Activated CD8-positive, alpha-beta memory T cell treated with anti-CD3 and anti-CD28 coated beads for 36 hours (primary cell): ENCODE measurements around the gene ZNF729. TPM values are rescaled to one million over a fixed set of nuclear protein-coding genes. Genes with fewer than 3 reads are reported as not detected.
"Not testable (repeated sequence)": the region's sequence is repeated elsewhere in the genome, so short reads cannot be mapped to it uniquely, and the experiment has no call there.

Experiments used
- CTCF ChIA-PET: fragments of 350-600 bp; sonication (Branson Sonifier 250); formaldehyde crosslinking; loops from one replicate; lab custom pipeline; 2021; ENCODE audit warnings: antibody characterized with exemption; lab: Charles Lee
- POLR2A ChIA-PET: fragments of 350-600 bp; sonication (Branson Sonifier 250); formaldehyde crosslinking; loops from one replicate; lab custom pipeline; 2021; ENCODE audit warnings: antibody characterized with exemption; lab: Charles Lee
- total RNA-seq, 2 experiments: library from RNA; stranded (reverse); gene quantifications; one replicate each; pipeline ENCODE4 v1.2.3, GENCODE V29; 2021

Gene ZNF729
- not detected for total RNA-seq

DNA sequence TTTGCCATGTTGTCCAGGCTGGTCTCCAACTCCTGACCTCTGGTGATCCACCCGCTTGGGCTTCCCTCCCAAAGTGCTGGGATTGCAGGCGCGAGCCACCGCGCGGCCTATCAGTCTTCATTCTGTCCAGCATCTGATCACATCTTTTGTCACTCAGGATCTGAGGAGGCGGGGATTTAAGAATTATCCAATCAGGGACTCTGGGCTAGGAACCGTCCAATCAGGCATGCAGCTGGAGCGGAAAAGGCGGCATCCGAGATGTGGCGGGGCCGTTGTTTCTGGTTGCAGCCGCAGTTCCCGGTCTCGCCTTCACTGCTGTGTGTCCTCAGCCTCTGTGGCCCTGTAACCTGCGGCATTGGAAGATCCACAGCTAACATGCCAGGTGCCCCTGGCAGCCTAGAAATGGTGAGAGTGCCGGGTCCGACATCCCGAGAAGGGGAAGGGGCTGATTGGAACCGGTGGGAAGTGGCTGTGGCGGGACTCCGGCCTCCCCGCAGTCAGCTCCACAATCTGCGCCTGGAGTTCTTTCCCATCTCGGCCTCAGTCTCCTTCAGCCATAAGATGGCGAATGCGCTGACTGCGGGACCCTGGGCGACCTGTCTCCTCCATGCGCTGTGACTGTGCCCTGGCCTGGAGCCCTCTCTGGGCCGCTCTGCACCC, at the start of gene ZNF729:
TSS of gene ZNF729 (plus strand) at position 291 of the 660 bp plus-strand sequence. CDS start at position 376, 85 bp downstream.
- ChIA-PET POLR2A (no interaction called here), CTCF (no interaction called here)

DNA sequence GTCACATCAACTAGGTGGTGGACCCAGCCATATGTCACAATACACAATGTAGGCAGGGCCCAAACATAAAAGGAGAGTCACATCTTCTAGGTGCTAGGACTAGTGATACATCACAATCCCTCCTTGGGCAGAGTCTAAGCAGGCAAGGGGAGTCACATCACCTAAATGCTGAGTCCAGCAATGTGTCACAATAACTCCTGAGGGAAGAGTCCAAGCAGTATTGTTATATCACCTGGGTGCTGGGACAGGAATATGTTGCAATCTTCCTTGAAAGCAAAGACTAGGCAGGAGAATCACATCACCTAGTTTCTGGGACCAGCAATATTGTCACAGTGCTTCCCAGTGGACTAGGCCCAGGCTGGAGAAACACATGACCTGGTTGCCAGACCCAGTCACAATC, 29.4 kb upstream of the ZNF729 start:
- ChIA-PET CTCF (no interaction called here), POLR2A (no interaction called here)

DNA sequence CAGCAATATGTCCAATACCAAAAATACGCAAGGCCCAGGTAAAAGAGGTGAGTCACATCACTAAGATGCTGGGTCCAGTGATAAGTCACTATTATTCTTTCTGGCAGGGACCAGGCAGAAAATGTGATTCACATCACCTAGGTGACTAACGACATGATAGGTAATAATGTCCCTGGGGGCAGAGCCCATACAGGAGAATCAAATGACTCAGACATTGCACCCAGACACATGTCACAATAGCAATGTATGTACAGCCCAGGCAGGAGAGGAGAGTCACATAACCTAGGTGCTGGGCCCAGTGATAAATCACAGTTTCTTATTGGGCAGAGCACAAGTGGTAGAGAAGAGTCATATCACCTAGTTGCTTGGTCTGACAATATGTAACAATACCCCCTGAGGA, 28.9 kb upstream of the ZNF729 start:
- CTCF ChIA-PET, result no interaction called here

DNA sequence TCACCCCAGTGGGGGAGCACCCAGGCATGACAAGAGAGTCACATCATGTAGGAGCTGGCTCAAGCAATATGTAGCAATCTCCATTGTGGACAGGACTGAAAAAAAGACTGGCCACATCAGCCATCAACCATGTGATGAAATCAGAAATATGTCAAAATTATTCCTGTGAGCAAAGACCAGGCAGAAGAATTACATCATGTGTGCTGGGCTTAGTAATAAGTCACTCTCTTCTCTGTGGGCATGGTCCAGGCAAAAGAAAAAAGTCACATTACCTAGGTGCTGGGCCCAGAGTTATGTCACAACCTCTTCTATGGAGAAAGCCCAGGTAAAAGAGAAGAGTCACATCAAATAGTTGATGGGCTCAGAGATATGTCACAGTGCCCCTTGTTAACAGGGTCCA, 28.3 kb upstream of the ZNF729 start:
- ChIA-PET CTCF (no interaction called here), POLR2A (no interaction called here)

More for the DNA sequence above, 28.9 kb upstream of the ZNF729 start:
- POLR2A ChIA-PET, result no interaction called here

DNA sequence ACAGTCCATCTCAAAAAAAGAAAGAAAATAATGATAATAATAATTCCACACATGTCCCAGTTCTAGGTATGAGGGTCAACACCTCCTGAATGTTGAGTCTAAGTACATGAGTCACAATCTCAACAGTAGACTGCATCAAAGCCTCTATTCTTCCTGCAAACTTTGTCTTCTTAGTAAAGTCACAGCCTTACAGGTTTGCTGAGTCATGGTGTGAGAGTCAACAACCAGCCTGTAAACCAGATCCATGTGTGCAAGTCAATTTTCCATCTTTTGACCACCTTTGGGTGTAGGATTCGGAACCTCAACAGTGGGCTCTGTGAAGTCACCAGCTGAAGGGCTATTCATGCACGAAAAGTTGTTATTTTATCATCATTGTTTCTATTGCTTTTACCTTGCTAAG, 25.7 kb upstream of the ZNF729 start:
- POLR2A ChIA-PET, result interaction anchor here (0.6 kb wide), 1 partner anchor 631 kb away, joined by 3 read pairs; no protein-coding TSS in a partner anchor

DNA sequence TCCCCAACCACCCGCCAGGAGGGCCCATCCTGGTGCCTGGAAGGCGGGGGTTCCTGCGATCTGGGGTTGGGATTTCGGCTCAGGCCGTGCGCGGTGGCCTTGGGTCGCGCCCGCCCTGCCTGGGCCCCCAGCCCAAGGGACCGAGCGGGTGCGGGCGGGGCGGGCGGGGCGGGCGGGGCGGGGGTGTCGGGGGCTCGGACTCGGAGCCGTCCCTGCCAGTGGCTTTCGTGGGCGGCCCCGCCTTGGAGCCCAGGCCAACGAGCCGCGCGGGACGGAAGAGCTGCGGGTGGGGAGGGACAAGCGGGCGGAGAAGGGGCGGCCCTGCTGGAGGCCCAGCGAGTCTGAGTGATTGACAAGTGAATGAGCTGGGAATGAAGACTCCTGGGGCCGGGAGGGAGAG, 24.6 kb upstream of the ZNF729 start:
- POLR2A ChIA-PET, result no interaction called here

More for the DNA sequence above, 25.7 kb upstream of the ZNF729 start:
- CTCF ChIA-PET, result no interaction called here

DNA sequence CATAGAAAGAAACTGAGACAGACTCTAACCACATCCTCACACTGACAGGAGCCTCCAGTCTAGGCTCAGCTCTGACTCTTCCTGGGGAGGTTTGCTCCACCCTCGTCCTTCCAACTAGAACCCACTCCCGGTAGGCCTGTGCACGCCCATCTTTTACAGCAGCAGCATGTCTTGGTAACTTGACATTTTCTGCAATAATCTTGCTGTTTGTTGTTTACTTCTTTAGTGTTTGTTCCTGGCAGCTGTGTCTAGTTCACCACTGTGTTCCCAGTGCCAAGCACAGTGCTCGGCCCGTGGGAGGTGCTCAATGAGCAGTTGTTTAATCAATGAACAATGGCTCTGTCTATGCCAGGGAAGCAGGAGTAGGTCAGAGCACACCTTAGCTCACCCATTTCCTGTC, 23.1 kb upstream of the ZNF729 start:
- ChIA-PET POLR2A (no interaction called here), CTCF (no interaction called here)

More for the DNA sequence above, 24.6 kb upstream of the ZNF729 start:
- CTCF ChIA-PET, result no interaction called here

DNA sequence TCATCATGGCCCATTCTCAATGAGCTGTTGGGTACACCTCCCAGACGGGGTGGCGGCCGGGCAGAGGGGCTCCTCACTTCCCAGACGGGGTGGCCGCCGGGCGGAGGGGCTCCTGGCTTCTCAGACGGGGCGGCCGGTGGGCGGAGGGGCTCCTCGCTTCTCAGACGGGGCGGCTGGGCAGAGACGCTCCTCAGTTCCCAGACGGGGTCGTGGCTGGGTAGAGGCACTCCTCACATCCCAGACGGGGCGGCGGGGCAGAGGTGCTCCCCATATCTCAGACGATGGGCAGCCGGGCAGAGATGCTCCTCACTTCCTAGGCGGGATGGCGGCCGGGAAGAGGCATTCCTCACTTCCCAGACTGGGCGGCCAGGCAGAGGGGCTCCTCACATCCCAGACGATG, 35.3 kb downstream of the ZNF729 start:
- CTCF ChIA-PET, POLR2A ChIA-PET: not testable (repeated sequence)

DNA sequence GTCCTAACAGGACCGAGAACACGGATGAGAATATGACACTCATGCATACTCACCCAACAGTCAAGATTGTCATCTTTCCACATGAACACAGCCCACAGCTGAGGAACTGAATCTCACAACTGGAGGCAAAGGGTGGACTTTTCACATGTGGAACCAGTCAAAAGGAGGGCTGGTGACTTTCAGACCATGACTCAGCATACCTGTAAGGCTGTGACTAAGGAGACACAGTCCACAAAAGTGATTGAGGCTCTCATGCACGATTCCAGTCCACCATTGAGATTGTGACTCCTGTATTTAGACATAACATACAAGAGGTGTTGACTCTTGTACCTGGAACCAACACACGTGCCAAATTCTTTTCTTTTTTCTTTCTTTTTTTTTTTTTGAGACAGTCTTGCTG, 40.0 kb downstream of the ZNF729 start:
- POLR2A ChIA-PET, result no interaction called here

DNA sequence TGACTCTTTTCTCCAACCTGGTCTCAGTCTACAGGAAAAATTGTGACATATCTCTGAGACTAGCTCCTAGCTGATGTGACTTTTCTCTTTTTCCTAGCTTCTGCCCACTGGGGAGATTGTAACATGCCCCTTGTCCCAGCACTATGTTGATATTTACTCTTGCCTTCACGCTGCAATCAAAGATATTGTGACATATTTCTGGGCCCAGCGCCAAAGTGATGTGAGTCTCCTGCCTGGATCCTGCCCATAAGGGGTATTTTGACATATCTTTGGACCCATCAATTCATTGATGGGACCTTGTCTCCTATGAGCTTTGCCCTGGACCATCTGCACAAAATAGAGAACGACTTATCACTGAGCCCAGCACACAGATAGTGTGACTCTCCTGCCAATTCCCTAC, 41.1 kb downstream of the ZNF729 start:
- ChIA-PET CTCF (no interaction called here), POLR2A (no interaction called here)

More for the DNA sequence above, 40.0 kb downstream of the ZNF729 start:
- CTCF ChIA-PET, result no interaction called here

DNA sequence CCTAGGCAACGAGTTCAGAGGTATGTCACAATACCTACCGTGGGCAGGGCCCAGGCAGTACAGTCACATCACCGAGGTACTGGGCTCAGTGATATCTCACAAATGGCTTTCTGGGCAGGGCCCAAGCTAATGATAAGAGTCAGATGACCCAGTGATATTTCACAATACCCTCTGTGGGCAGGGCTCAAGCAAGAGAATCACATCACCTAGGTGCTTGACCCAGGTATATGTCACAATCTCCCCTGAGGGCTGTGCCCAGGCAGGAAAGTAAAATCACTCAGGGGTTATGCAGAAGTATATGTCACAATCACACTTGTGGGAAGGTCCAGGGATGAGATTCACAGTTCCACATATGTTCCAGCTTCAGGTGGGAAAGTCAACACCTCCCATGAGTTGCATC, 45.3 kb downstream of the ZNF729 start:
- ChIA-PET CTCF (no interaction called here), POLR2A (no interaction called here)

DNA sequence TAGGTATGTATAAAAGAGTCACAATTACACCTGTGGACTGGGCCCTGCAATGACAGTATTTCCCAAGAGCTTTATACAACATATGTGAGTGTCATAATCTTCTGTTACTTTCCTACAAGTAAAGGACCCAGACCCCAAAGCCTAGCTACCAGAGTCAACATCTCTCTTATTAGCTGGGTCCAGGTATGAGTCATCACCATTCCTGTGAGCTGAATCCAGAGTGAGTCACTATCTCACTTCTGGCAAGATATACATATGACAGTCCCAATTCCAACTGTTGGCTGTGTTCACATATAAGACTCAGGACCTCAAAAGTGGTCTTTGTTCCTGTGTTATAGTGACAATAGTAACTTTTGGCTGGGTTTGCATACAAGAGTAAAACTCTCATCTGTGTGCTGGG, 46.7 kb downstream of the ZNF729 start:
- CTCF ChIA-PET, result no interaction called here
- POLR2A ChIA-PET, result no interaction called here

DNA sequence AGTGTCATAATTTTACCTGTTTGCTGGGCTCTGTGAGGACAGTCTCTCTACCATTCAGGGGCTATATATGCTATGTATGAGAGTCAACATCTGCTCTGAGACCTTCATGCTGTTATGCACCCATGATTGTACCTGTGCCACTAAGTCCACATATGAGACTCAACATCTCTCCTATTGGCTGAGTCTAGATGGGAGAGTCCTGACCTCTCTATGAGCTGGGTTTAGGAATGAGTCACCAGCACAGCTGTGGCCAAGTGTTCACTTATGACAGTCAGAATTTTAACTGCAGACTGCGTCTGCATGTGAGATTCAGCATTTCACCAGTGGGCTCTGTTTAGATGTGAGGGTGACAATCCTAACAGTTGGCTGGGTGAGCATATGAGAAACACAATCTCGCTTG, 49.5 kb downstream of the ZNF729 start:
- ChIA-PET CTCF (no interaction called here), POLR2A (no interaction called here)

DNA sequence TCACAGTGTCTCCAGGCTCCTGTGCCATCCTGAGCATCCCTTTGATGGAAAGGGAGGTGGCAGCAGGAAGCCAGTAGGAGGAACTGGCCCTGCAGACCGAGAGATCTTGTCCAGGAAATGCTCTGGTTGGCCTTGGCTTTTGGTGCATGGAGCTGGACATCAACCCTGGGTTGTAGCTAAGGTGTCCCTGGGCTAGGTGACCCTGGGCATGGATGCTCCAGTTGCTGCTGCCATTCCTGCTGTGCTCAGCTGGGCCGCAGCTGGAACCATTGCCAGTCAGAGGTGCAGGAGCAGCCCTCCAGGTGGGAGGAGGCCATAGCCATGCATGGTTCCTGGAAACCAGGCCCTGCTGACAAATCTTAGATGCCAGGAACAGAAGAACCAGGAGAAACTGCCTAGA, 68.4 kb downstream of the ZNF729 start:
- POLR2A ChIA-PET, result no interaction called here
- CTCF ChIA-PET, result no interaction called here

Other genes starting within 250 kb of the ZNF729 start
- 10 to 100 TPM; 10.0 to 11.2 TPM for gene ZNF257, start 234.0 kb upstream of the ZNF729 start, total RNA-seq
- not detected for gene ZNF676, start 89.5 kb upstream of the ZNF729 start, total RNA-seq
- not detected for gene ZNF98, start 135.9 kb downstream of the ZNF729 start, total RNA-seq